SKM-1 treated with dmso at 0.1 percent for 144 hours (cell line): Measurements from ENCODE around the gene TUBGCP6.

Source experiments
- DNase-seq: peaks from one replicate; lab custom pipeline; 2025; ENCODE audit not compliant: unreplicated experiment; lab: John Stamatoyannopoulos, UW

Gene TUBGCP6

GRCh38 chr22:50252082-50253045, 7.5 kb upstream of the TUBGCP6 start:
- DNase-seq: peak; percentile 56

GRCh38 chr22:50251477-50252081, 6.8 kb upstream of the TUBGCP6 start:
- DNase-seq: no peak

GRCh38 chr22:50250555-50251476, 6.0 kb upstream of the TUBGCP6 start, which contains the start of gene HDAC10:
TSS of gene HDAC10 (minus strand) at chr22:50251265. CDS start at chr22:50251032, 233 bp downstream.
- DNase-seq: peak; percentile 73

GRCh38 chr22:50250249-50250554, 5.4 kb upstream of the TUBGCP6 start:
- no peak for DNase-seq

- DNase-seq: no peak
Measured at GRCh38 chr22:50249341-50250248, 4.8 kb upstream of the TUBGCP6 start.

- no peak for DNase-seq
Measured at GRCh38 chr22:50248196-50249081, 3.6 kb upstream of the TUBGCP6 start.

GRCh38 chr22:50247748-50248147, 2.9 kb upstream of the TUBGCP6 start:
- no peak for DNase-seq

GRCh38 chr22:50246242-50247175, 1.7 kb upstream of the TUBGCP6 start:
- DNase-seq: no peak

GRCh38 chr22:50245214-50246072, 620 bp upstream of the TUBGCP6 start:
- DNase-seq: no peak

- DNase-seq: no peak
Measured at GRCh38 chr22:50243685-50244419, 971 bp downstream of the TUBGCP6 start.

GRCh38 chr22:50242406-50242949, 2.3 kb downstream of the TUBGCP6 start:
- no peak for DNase-seq

- DNase-seq: no peak
Measured at GRCh38 chr22:50238755-50239154, 6.1 kb downstream of the TUBGCP6 start.

GRCh38 chr22:50236731-50237409, 8.0 kb downstream of the TUBGCP6 start:
- DNase-seq: no peak

GRCh38 chr22:50233223-50233622, 11.6 kb downstream of the TUBGCP6 start:
- DNase-seq: no peak

- no peak for DNase-seq
Measured at GRCh38 chr22:50232481-50233151, 12.2 kb downstream of the TUBGCP6 start.
